ENCODE data around the gene FBXL16.

- TF ChIP-seq CTCF (IDR thresholded peaks at IDR 0.05), result no peak
- TF ChIP-seq POLR2A (IDR thresholded peaks at IDR 0.05), result no peak
Observed at GRCh38 chr16:725041-725376, 19.4 kb upstream of the FBXL16 start.
